ENCODE measurements around the gene AMOTL1. TPM values are rescaled to one million over a fixed set of nuclear protein-coding genes. Genes with fewer than 3 reads are reported as not detected.

Gene AMOTL1
- total and polyA plus RNA-seq, 8 donors = 5.0 to 46.3 (median 14.8) TPM

- TF ChIP-seq EP300 (IDR thresholded peaks at IDR 0.05) (no peak), POLR2AphosphoS5 (IDR thresholded peaks at IDR 0.05) (no peak), POLR2A (IDR thresholded peaks at IDR 0.05) (no peak)
- TF ChIP-seq, protein P1, sequence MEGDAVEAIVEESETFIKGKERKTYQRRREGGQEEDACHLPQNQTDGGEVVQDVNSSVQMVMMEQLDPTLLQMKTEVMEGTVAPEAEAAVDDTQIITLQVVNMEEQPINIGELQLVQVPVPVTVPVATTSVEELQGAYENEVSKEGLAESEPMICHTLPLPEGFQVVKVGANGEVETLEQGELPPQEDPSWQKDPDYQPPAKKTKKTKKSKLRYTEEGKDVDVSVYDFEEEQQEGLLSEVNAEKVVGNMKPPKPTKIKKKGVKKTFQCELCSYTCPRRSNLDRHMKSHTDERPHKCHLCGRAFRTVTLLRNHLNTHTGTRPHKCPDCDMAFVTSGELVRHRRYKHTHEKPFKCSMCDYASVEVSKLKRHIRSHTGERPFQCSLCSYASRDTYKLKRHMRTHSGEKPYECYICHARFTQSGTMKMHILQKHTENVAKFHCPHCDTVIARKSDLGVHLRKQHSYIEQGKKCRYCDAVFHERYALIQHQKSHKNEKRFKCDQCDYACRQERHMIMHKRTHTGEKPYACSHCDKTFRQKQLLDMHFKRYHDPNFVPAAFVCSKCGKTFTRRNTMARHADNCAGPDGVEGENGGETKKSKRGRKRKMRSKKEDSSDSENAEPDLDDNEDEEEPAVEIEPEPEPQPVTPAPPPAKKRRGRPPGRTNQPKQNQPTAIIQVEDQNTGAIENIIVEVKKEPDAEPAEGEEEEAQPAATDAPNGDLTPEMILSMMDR (IDR thresholded peaks at IDR 0.05) = no peak
- Histone ChIP-seq H3K36me3 (peaks cover 3 to 25% (median 20%) of the 10 kb centered on the region in 4 donors), H3K27me3 (no peaks in the 10 kb centered on the region), H3K27ac (peak overlapping the region in 1 of 5 donors; percentile 72), H3K9me3 (no peaks in the 10 kb centered on the region), H3K4me1 (peaks cover 16 to 76% (median 39%) of the 10 kb centered on the region in 4 donors), H3K4me3 (no peak overlapping the region)
- no peak for DNase-seq
- WGBS, 5 donors = 78 to 88% (median 82%) methylated on average over 4 of the region's 4 CpGs
- intact Hi-C loops (cut with DNase I; ENCODE audit: low total_unique reads) = no loop called here
Measured at GRCh38 chr11:94796863-94797262, 28.7 kb downstream of the AMOTL1 start.

GRCh38 chr11:94799726-94800125 is 31.6 kb downstream of the AMOTL1 start:
- H3K27me3 ChIP-seq = no peaks in the 10 kb centered on the region
- TF ChIP-seq POLR2A (IDR thresholded peaks at IDR 0.05) = no peak
- TF ChIP-seq, protein P1 (IDR thresholded peaks at IDR 0.05) = no peak
- TF ChIP-seq POLR2AphosphoS5 (IDR thresholded peaks at IDR 0.05) = no peak
- no peak for TF ChIP-seq EP300 (IDR thresholded peaks at IDR 0.05)
- H3K4me3 ChIP-seq = no peak overlapping the region
- peak overlapping the region in 2 of 5 donors; percentile 16 to 52 for H3K27ac ChIP-seq
- intact Hi-C loops (cut with DNase I; ENCODE audit: low total_unique reads) = no loop called here
- H3K9me3 ChIP-seq = no peaks in the 10 kb centered on the region
- WGBS, 5 donors = 88 to 97% (median 93%) methylated on average over 12 to 17 of the region's 17 CpGs
- peaks cover 5 to 71% (median 26%) of the 10 kb centered on the region in 4 donors for H3K4me1 ChIP-seq
- no peak for DNase-seq
- peaks cover 3 to 39% (median 30%) of the 10 kb centered on the region in 4 donors for H3K36me3 ChIP-seq

- no peak overlapping the region for H3K4me3 ChIP-seq
- TF ChIP-seq EP300 (IDR thresholded peaks at IDR 0.05) (no peak), POLR2A (IDR thresholded peaks at IDR 0.05) (no peak), POLR2AphosphoS5 (IDR thresholded peaks at IDR 0.05) (no peak)
- TF ChIP-seq, protein P1 (IDR thresholded peaks at IDR 0.05) = no peak
- WGBS, 5 donors = 16 to 66% (median 18%) methylated on average over 1 of the region's 1 CpG
- H3K27me3 ChIP-seq = no peaks in the 10 kb centered on the region
- peaks cover 7 to 71% (median 29%) of the 10 kb centered on the region in 4 donors for H3K4me1 ChIP-seq
- intact Hi-C loops (cut with DNase I; ENCODE audit: low total_unique reads) = no loop called here
- H3K36me3 ChIP-seq = peaks cover 3 to 39% (median 30%) of the 10 kb centered on the region in 4 donors
- no peaks in the 10 kb centered on the region for H3K9me3 ChIP-seq
- peak overlapping the region in 2 of 5 donors; percentile 16 to 52 for H3K27ac ChIP-seq
- DNase-seq = peak in 1 of 2 donors; percentile 67
Measured at GRCh38 chr11:94800414-94800813, 32.3 kb downstream of the AMOTL1 start.

DNA sequence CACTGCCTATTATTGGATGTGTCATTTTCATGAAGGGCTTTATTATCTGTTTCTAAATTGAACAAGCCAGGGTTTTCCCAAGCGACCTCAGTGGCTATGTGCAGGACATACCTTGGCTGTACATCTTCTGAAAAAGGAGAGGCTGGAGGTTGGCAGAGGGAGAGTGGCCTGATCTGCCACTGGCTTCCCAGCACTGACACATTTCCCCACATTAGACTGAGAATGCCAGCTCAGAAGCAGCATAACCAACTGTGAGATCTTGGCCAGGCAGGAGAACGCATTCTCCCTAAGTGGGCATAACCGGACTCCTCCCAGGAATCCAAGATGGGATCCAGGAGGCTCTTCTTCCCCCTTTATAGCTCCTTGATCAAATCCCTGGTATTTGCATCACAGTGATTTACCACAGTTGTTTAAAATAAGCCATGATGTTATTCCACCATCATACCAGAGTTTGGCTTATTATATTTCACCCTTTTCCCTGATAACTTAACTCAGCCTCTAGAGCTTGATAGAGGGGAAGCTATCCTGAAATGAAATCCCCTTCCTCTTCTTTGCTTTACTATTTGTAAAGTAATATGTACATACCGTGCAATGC is 33.8 kb downstream of the AMOTL1 start:
- DNase-seq = no peak
- intact Hi-C loops (cut with DNase I; ENCODE audit: low total_unique reads) = no loop called here
- no peaks in the 10 kb centered on the region for H3K27me3 ChIP-seq
- no peaks in the 10 kb centered on the region for H3K9me3 ChIP-seq
- no peak overlapping the region for H3K4me3 ChIP-seq
- TF ChIP-seq EP300 (IDR thresholded peaks at IDR 0.05) = no peak
- TF ChIP-seq POLR2AphosphoS5 (IDR thresholded peaks at IDR 0.05) = no peak
- no peak for TF ChIP-seq POLR2A (IDR thresholded peaks at IDR 0.05)
- TF ChIP-seq, protein P1 (IDR thresholded peaks at IDR 0.05) = no peak
- 84 to 93% (median 90%) methylated on average over 4 of the region's 4 CpGs for WGBS, 5 donors
- H3K4me1 ChIP-seq = peaks cover 10 to 71% (median 31%) of the 10 kb centered on the region in 4 donors
- peaks cover 3 to 39% (median 30%) of the 10 kb centered on the region in 4 donors for H3K36me3 ChIP-seq
- peak overlapping the region in 2 of 5 donors; percentile 16 to 52 for H3K27ac ChIP-seq

Measured in stomach (tissue), 9 donors.